Cerebellar nuclear complex (tissue), 1 donor: ENCODE measurements around the gene TIAM2.

ENCODE experiments used
- DNase-seq, 2 experiments: peaks; one replicate each; lab custom pipeline; 2025; lab: John Stamatoyannopoulos, UW

The TIAM2 gene

GRCh38 chr6:155290491-155290890 is 295.4 kb downstream of the TIAM2 start:
- no peak for DNase-seq

- no peak for DNase-seq
Observed at GRCh38 chr6:155291291-155291690, 296.2 kb downstream of the TIAM2 start.

GRCh38 chr6:155292711-155293110 is 297.6 kb downstream of the TIAM2 start:
- DNase-seq: no peak

GRCh38 chr6:155297669-155298068 is 302.6 kb downstream of the TIAM2 start:
- DNase-seq: no peak

GRCh38 chr6:155301867-155302266 is 306.8 kb downstream of the TIAM2 start:
- no peak for DNase-seq

GRCh38 chr6:155303361-155303870 is 308.3 kb downstream of the TIAM2 start:
- DNase-seq: no peak

GRCh38 chr6:155306958-155307357 is 311.8 kb downstream of the TIAM2 start:
- DNase-seq: no peak
